NCI-H146 treated with DMSO at 0.1 percent for 48 hours (cell line): Measurements from ENCODE around the gene EYS.
"Not testable (repeated sequence)": the region's sequence is repeated elsewhere in the genome, so short reads cannot be mapped to it uniquely, and the experiment has no call there.

Experiments used
- DNase-seq: peaks from one replicate; lab custom pipeline; 2025; ENCODE audit not compliant: unreplicated experiment; lab: John Stamatoyannopoulos, UW

Gene EYS

GRCh38 chr6:64502801-64503200 is 1204.2 kb downstream of the EYS start:
- DNase-seq: no peak

GRCh38 chr6:64497634-64498033 is 1209.4 kb downstream of the EYS start:
- DNase-seq: no peak

GRCh38 chr6:64489763-64490162 is 1217.3 kb downstream of the EYS start:
- DNase-seq: no peak

GRCh38 chr6:64486578-64487351 is 1220.3 kb downstream of the EYS start:
- DNase-seq: no peak

GRCh38 chr6:64483956-64484499 is 1223.0 kb downstream of the EYS start:
- no peak for DNase-seq

GRCh38 chr6:64482631-64483030 is 1224.4 kb downstream of the EYS start:
- DNase-seq: no peak

GRCh38 chr6:64479134-64479533 is 1227.9 kb downstream of the EYS start:
- DNase-seq: no peak

GRCh38 chr6:64477391-64477790 is 1229.6 kb downstream of the EYS start:
- DNase-seq: no peak

GRCh38 chr6:64476935-64477334 is 1230.1 kb downstream of the EYS start:
- DNase-seq: no peak

- not testable (repeated sequence) for DNase-seq
Observed at GRCh38 chr6:64469405-64469804, 1237.6 kb downstream of the EYS start.

- no peak for DNase-seq
Observed at GRCh38 chr6:64467656-64468055, 1239.4 kb downstream of the EYS start.

GRCh38 chr6:64459411-64459944 is 1247.5 kb downstream of the EYS start:
- no peak for DNase-seq

- DNase-seq: not testable (repeated sequence)
Observed at GRCh38 chr6:64448101-64448500, 1258.9 kb downstream of the EYS start.

- DNase-seq: no peak
Observed at GRCh38 chr6:64445038-64445437, 1262.0 kb downstream of the EYS start.

GRCh38 chr6:64439274-64439673 is 1267.8 kb downstream of the EYS start:
- no peak for DNase-seq

GRCh38 chr6:64437996-64438395 is 1269.0 kb downstream of the EYS start:
- no peak for DNase-seq

GRCh38 chr6:64429926-64430325 is 1277.1 kb downstream of the EYS start:
- no peak for DNase-seq

- DNase-seq: no peak
Observed at GRCh38 chr6:64428186-64428585, 1278.8 kb downstream of the EYS start.

GRCh38 chr6:64415926-64416325 is 1291.1 kb downstream of the EYS start:
- no peak for DNase-seq

GRCh38 chr6:64411226-64411625 is 1295.8 kb downstream of the EYS start:
- no peak for DNase-seq

- no peak for DNase-seq
Observed at GRCh38 chr6:64409948-64410347, 1297.1 kb downstream of the EYS start.

GRCh38 chr6:64404396-64404795 is 1302.6 kb downstream of the EYS start:
- no peak for DNase-seq

- no peak for DNase-seq
Observed at GRCh38 chr6:64383277-64383676, 1323.7 kb downstream of the EYS start.
